WTC11 (cell line): Measurements from ENCODE around the gene MFAP3. TPM values are rescaled to one million over a fixed set of nuclear protein-coding genes. Genes with fewer than 3 reads are reported as not detected.

Source experiments
- GTF2I ChIP-seq: fragments of 250-450 bp; sonication (Bioruptor Pico); conservative IDR thresholded peaks from 2 replicates; pipeline ENCODE4 v1.4.0; 2021; ENCODE audit warnings: mild to moderate bottlenecking
- RORB ChIP-seq: fragments of 250-450 bp; sonication (Bioruptor Pico); IDR thresholded peaks from 2 replicates; pipeline ENCODE4 v1.9.0; 2021; ENCODE audit warnings: mild to moderate bottlenecking
- ZBTB21 ChIP-seq: sonication (generic); formaldehyde crosslinking; IDR thresholded peaks from 2 replicates; pipeline ENCODE4 v1.8.1; 2023; ENCODE audit warnings: mild to moderate bottlenecking, missing genetic modification reagents, borderline replicate concordance
- total RNA-seq: library from RNA; stranded (reverse); gene quantifications from 3 replicates; pipeline ENCODE4 v1.2.3, GENCODE V29; 2021
- TF ChIP-seq, protein P1 (sequence below): fragments of 200-600 bp; IDR thresholded peaks from 2 replicates; pipeline ENCODE4 v1.8.0; 2022; ENCODE audit warnings: antibody characterized with exemption
- TF ChIP-seq, protein P2 (sequence below): sonication (generic); formaldehyde crosslinking; conservative IDR thresholded peaks from 2 replicates; pipeline ENCODE4 v1.8.1; 2023; ENCODE audit warnings: mild to moderate bottlenecking, low read depth, missing genetic modification reagents, moderate library complexity
- TF ChIP-seq, protein P3 (sequence below): fragments of 250-450 bp; sonication (Bioruptor Pico); IDR thresholded peaks from 2 replicates; pipeline ENCODE4 v1.9.0; 2021; ENCODE audit warnings: mild to moderate bottlenecking, borderline replicate concordance

The MFAP3 gene
- total RNA-seq, 1 experiment from 2014 or later: 20.0 TPM

DNA sequence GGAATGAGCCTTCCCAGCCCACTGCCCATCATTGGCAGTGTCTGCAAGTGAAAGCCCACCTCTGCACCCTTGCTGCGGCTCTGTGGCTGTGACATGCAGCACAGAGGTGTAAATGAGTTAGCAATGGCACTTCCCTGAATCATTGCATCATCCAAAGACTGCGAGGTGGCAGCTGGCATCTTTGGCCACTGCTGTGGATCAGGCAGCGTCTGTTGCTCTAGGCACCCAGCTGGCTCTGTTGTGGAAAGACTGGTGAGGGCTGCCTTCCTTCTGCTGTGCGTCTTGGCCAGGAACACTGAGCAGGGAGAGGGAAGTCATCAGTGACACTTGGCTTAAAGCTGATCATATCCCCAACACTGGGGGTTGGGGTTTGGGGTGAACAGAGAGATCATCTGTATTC is 64.5 kb downstream of the MFAP3 start (continued):
- TF ChIP-seq, protein P1, sequence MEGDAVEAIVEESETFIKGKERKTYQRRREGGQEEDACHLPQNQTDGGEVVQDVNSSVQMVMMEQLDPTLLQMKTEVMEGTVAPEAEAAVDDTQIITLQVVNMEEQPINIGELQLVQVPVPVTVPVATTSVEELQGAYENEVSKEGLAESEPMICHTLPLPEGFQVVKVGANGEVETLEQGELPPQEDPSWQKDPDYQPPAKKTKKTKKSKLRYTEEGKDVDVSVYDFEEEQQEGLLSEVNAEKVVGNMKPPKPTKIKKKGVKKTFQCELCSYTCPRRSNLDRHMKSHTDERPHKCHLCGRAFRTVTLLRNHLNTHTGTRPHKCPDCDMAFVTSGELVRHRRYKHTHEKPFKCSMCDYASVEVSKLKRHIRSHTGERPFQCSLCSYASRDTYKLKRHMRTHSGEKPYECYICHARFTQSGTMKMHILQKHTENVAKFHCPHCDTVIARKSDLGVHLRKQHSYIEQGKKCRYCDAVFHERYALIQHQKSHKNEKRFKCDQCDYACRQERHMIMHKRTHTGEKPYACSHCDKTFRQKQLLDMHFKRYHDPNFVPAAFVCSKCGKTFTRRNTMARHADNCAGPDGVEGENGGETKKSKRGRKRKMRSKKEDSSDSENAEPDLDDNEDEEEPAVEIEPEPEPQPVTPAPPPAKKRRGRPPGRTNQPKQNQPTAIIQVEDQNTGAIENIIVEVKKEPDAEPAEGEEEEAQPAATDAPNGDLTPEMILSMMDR: no peak
- no peak for TF ChIP-seq ZBTB21
- TF ChIP-seq, protein P2, sequence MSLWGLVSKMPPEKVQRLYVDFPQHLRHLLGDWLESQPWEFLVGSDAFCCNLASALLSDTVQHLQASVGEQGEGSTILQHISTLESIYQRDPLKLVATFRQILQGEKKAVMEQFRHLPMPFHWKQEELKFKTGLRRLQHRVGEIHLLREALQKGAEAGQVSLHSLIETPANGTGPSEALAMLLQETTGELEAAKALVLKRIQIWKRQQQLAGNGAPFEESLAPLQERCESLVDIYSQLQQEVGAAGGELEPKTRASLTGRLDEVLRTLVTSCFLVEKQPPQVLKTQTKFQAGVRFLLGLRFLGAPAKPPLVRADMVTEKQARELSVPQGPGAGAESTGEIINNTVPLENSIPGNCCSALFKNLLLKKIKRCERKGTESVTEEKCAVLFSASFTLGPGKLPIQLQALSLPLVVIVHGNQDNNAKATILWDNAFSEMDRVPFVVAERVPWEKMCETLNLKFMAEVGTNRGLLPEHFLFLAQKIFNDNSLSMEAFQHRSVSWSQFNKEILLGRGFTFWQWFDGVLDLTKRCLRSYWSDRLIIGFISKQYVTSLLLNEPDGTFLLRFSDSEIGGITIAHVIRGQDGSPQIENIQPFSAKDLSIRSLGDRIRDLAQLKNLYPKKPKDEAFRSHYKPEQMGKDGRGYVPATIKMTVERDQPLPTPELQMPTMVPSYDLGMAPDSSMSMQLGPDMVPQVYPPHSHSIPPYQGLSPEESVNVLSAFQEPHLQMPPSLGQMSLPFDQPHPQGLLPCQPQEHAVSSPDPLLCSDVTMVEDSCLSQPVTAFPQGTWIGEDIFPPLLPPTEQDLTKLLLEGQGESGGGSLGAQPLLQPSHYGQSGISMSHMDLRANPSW (CRISPR knock-in tag): no peak
- TF ChIP-seq, protein P3, sequence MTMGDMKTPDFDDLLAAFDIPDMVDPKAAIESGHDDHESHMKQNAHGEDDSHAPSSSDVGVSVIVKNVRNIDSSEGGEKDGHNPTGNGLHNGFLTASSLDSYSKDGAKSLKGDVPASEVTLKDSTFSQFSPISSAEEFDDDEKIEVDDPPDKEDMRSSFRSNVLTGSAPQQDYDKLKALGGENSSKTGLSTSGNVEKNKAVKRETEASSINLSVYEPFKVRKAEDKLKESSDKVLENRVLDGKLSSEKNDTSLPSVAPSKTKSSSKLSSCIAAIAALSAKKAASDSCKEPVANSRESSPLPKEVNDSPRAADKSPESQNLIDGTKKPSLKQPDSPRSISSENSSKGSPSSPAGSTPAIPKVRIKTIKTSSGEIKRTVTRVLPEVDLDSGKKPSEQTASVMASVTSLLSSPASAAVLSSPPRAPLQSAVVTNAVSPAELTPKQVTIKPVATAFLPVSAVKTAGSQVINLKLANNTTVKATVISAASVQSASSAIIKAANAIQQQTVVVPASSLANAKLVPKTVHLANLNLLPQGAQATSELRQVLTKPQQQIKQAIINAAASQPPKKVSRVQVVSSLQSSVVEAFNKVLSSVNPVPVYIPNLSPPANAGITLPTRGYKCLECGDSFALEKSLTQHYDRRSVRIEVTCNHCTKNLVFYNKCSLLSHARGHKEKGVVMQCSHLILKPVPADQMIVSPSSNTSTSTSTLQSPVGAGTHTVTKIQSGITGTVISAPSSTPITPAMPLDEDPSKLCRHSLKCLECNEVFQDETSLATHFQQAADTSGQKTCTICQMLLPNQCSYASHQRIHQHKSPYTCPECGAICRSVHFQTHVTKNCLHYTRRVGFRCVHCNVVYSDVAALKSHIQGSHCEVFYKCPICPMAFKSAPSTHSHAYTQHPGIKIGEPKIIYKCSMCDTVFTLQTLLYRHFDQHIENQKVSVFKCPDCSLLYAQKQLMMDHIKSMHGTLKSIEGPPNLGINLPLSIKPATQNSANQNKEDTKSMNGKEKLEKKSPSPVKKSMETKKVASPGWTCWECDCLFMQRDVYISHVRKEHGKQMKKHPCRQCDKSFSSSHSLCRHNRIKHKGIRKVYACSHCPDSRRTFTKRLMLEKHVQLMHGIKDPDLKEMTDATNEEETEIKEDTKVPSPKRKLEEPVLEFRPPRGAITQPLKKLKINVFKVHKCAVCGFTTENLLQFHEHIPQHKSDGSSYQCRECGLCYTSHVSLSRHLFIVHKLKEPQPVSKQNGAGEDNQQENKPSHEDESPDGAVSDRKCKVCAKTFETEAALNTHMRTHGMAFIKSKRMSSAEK: no peak
- no peak for TF ChIP-seq GTF2I (CRISPR knock-in tag)
- TF ChIP-seq RORB: no peak

Other genes starting within 250 kb of the MFAP3 start
- 10.1 to 12.2 TPM (median 10.7 TPM) in 3 replicates for gene FAM114A2, start 57 bp upstream of the MFAP3 start, total RNA-seq
- gene GALNT10, start 151.8 kb downstream of the MFAP3 start, total RNA-seq: 15.9 to 22.9 TPM (median 17.5 TPM) in 3 replicates